ENCODE data around the gene KCTD15.

KCTD15 gene

GRCh38 chr19:33798681-33799111 is 2.0 kb downstream of the KCTD15 start:
- DNase-seq, result no peak

- no peak for DNase-seq
Measured at GRCh38 chr19:33799476-33799875, 2.8 kb downstream of the KCTD15 start.

GRCh38 chr19:33800012-33800680 is 3.5 kb downstream of the KCTD15 start:
- DNase-seq, result no peak

- DNase-seq, result no peak
Measured at GRCh38 chr19:33801411-33801810, 4.7 kb downstream of the KCTD15 start.

- no peak for DNase-seq
Measured at GRCh38 chr19:33802001-33802400, 5.3 kb downstream of the KCTD15 start.

- DNase-seq, result no peak
Measured at GRCh38 chr19:33802801-33803200, 6.1 kb downstream of the KCTD15 start.

GRCh38 chr19:33803383-33803782 is 6.7 kb downstream of the KCTD15 start:
- DNase-seq, result no peak

- no peak for DNase-seq
Measured at GRCh38 chr19:33804021-33804799, 7.5 kb downstream of the KCTD15 start.

GRCh38 chr19:33805313-33805712 is 8.6 kb downstream of the KCTD15 start:
- DNase-seq, result no peak

GRCh38 chr19:33805840-33806433 is 9.3 kb downstream of the KCTD15 start:
- DNase-seq, result no peak

- DNase-seq, result no peak
Measured at GRCh38 chr19:33806434-33806881, 9.8 kb downstream of the KCTD15 start.

- DNase-seq, result no peak
Measured at GRCh38 chr19:33808399-33808798, 11.7 kb downstream of the KCTD15 start.

GRCh38 chr19:33809960-33810359 is 13.3 kb downstream of the KCTD15 start:
- no peak for DNase-seq

- DNase-seq, result no peak
Measured at GRCh38 chr19:33810821-33811220, 14.2 kb downstream of the KCTD15 start.

GRCh38 chr19:33811246-33811645 is 14.6 kb downstream of the KCTD15 start:
- no peak for DNase-seq

- no peak for DNase-seq
Measured at GRCh38 chr19:33811736-33812387, 15.2 kb downstream of the KCTD15 start.

- DNase-seq, result no peak
Measured at GRCh38 chr19:33812388-33813330, 16.0 kb downstream of the KCTD15 start.

GRCh38 chr19:33813391-33814101 is 16.9 kb downstream of the KCTD15 start:
- DNase-seq, result no peak

GRCh38 chr19:33814181-33815165 is 17.8 kb downstream of the KCTD15 start:
- no peak for DNase-seq

Measured in activated CD4-positive, alpha-beta T cell treated with anti-CD3 and anti-CD28 coated beads, Interleukin-2, Interleukin-6, amounts not matched to agents 100 ng/mL and 50 ng/mL, durations not matched to agents 16 hours and 8 hours (primary cell).